Breast epithelium (tissue), 3 donors: ENCODE data around the gene C1QC.

Experiments used
- CTCF ChIP-seq, 3 donors: fragments of 450-650 bp; IDR thresholded peaks; one replicate each; pipeline ENCODE4 v1.5.1; 2016 to 2017; ENCODE audit warnings: antibody characterized with exemption in 3 of 3, mild to moderate bottlenecking in 3 of 3, moderate library complexity in 3 of 3
- POLR2A ChIP-seq: fragments of 450-650 bp; IDR thresholded peaks from one replicate; pipeline ENCODE4 v1.6.1; 2016; ENCODE audit warnings: antibody characterized with exemption, mild to moderate bottlenecking, moderate library complexity

DNA sequence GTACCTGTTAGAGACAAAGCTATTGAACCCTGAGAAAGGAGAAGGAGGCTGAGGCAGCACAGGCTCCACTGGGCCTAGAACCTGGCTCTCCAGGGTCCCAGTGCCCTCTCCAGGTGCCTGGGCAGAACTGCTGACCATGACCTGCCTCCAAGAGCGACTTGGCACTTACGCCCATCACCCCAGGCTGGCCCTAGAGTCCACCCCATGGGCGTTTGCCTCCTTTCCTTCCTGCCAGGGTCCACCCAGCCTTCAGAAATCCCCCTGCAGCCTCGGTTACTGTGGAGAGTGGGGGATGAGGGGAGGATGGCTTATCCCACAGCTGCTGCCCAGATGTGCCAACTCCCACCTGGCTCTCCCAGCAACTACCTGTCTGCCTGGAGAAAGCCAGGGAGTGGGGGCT is 21.7 kb upstream of the C1QC start:
- no peak for TF ChIP-seq CTCF (IDR thresholded peaks at IDR 0.05)
- TF ChIP-seq POLR2A: no peak
